HK-2 (cell line): ENCODE data around the gene APCDD1L.

Experiments used
- DNase-seq: peaks from one replicate; pipeline ENCODE4 v3.0.0-alpha.2; 2018; ENCODE audit not compliant: unreplicated experiment

Gene APCDD1L

GRCh38 chr20:58466729-58467571, 48.2 kb downstream of the APCDD1L start:
- DNase-seq, result no peak

- no peak for DNase-seq
These were observed 49.0 kb downstream of the APCDD1L start for GRCh38 chr20:58466095-58466708.

GRCh38 chr20:58464838-58465237, 50.4 kb downstream of the APCDD1L start:
- DNase-seq, result no peak

- DNase-seq, result no peak
These were observed 51.9 kb downstream of the APCDD1L start for GRCh38 chr20:58463256-58463655.

- no peak for DNase-seq
These were observed 53.3 kb downstream of the APCDD1L start for GRCh38 chr20:58461899-58462298.

GRCh38 chr20:58461104-58461503, 54.1 kb downstream of the APCDD1L start:
- DNase-seq, result no peak

- no peak for DNase-seq
These were observed 56.0 kb downstream of the APCDD1L start for GRCh38 chr20:58459058-58459750.

- DNase-seq, result no peak
These were observed 56.7 kb downstream of the APCDD1L start for GRCh38 chr20:58458342-58459057.

- no peak for DNase-seq
These were observed 58.0 kb downstream of the APCDD1L start for GRCh38 chr20:58457083-58457695.

- no peak for DNase-seq
These were observed 60.7 kb downstream of the APCDD1L start for GRCh38 chr20:58454460-58454859.

GRCh38 chr20:58453391-58453790, 61.8 kb downstream of the APCDD1L start:
- no peak for DNase-seq

GRCh38 chr20:58452667-58453255, 62.4 kb downstream of the APCDD1L start:
- DNase-seq, result no peak

GRCh38 chr20:58450254-58450653, 64.9 kb downstream of the APCDD1L start:
- no peak for DNase-seq

GRCh38 chr20:58449681-58450221, 65.4 kb downstream of the APCDD1L start:
- no peak for DNase-seq

GRCh38 chr20:58448958-58449357, 66.2 kb downstream of the APCDD1L start:
- DNase-seq, result no peak

- peak; percentile 61 for DNase-seq
These were observed 67.4 kb downstream of the APCDD1L start for GRCh38 chr20:58447511-58448391.

- DNase-seq, result no peak
These were observed 68.3 kb downstream of the APCDD1L start for GRCh38 chr20:58446960-58447265.

- DNase-seq, result no peak
These were observed 68.8 kb downstream of the APCDD1L start for GRCh38 chr20:58446264-58446959.

- no peak for DNase-seq
These were observed 70.4 kb downstream of the APCDD1L start for GRCh38 chr20:58444746-58445255.
